Lung (tissue), 12 donors: ENCODE measurements around the gene NT5M. TPM values are rescaled to one million over a fixed set of nuclear protein-coding genes. Genes with fewer than 3 reads are reported as not detected.

ENCODE experiments used
- ATAC-seq: fragments of 200-7000 bp; cut with Tn5 transposase; one replicate; pipeline ENCODE4 v1.9.1; 2020; ENCODE audit warnings: moderate number of reproducible peaks; ENCODE audit not compliant: insufficient read depth, low FRiP score
- DNase-seq, 3 donors: peaks; one replicate each; pipeline ENCODE4 v3.0.0-alpha.2; 2013 to 2017
- H3K27ac ChIP-seq, 2 donors: one replicate each; pipeline ENCODE4 v1.5.1; 2013; ENCODE audit warnings: mild to moderate bottlenecking in 2 of 2, moderate library complexity in 2 of 2, control low read depth in 1 of 2, inconsistent platforms in 1 of 2, low read depth in 1 of 2, low read length in 1 of 2
- H3K27me3 ChIP-seq, 3 donors: one replicate each; pipeline ENCODE4 v1.5.1; 2013; ENCODE audit warnings: low read length in 2 of 3; ENCODE audit not compliant: control insufficient read depth in 3 of 3, insufficient read depth in 3 of 3
- H3K36me3 ChIP-seq, 4 donors: one replicate each; pipeline ENCODE4 v1.5.1; 2013; ENCODE audit warnings: low read length in 4 of 4, mild to moderate bottlenecking in 1 of 4, moderate library complexity in 1 of 4; ENCODE audit not compliant: control insufficient read depth in 4 of 4, insufficient read depth in 4 of 4
- H3K4me1 ChIP-seq, 5 donors: one replicate each; pipeline ENCODE4 v1.5.1; 2013; ENCODE audit warnings: low read length in 5 of 5, mild to moderate bottlenecking in 2 of 5, moderate library complexity in 1 of 5; ENCODE audit not compliant: control insufficient read depth in 5 of 5, insufficient read depth in 5 of 5
- H3K4me3 ChIP-seq: one replicate; pipeline ENCODE4 v1.5.1; 2013; ENCODE audit warnings: mild to moderate bottlenecking, control low read depth, moderate library complexity
- H3K9ac ChIP-seq, 2 donors: one replicate each; pipeline ENCODE4 v1.5.1; 2013; ENCODE audit warnings: low read length in 2 of 2, control low read depth in 1 of 2; ENCODE audit not compliant: insufficient read depth in 1 of 2
- H3K9me3 ChIP-seq, 4 donors: one replicate each; pipeline ENCODE4 v1.5.1; 2013; ENCODE audit warnings: low read length in 3 of 4, mild to moderate bottlenecking in 1 of 4, moderate library complexity in 1 of 4; ENCODE audit not compliant: control insufficient read depth in 4 of 4, insufficient read depth in 3 of 4
- CTCF ChIP-seq: IDR thresholded peaks from 2 replicates; pipeline ENCODE4 v1.5.1; 2012; ENCODE audit warnings: mild to moderate bottlenecking; ENCODE audit errors: control extremely low read depth, extremely low read depth
- WGBS, 2 donors: extraction: QIAGEN DNeasy Blood & Tissue Kit; methylation state at CpG; one replicate each; pipeline ENCODE4 v1.1.7; 2013; 5-methylcytosine and 5-hydroxymethylcytosine counted together
- polyA plus RNA-seq, 2 donors: library from polyadenylated mRNA; stranded (reverse); fragments of 200-250 nt; gene quantifications; one replicate each; pipeline ENCODE4 v1.2.1, GENCODE V29; 2013
- total RNA-seq, 2 donors: library from RNA; depleted of rRNA in 1 of 2; stranded (reverse); fragments of >200 nt in 1 of 2; gene quantifications; one replicate each; pipeline ENCODE4 v1.2.1, GENCODE V29; 2014 to 2021
- donor health status: control.
- donor health status: control.
- donor health status: Bipolar disorder and iron deficiency.
- donor health status: healthy.
- donor health status: DM: yes; HTN: yes; CAD: no.

NT5M gene
- total and polyA plus RNA-seq, 4 donors, result 1.7 to 2.8 (median 2.1) TPM

- no peaks in the 10 kb centered on the region for H3K9me3 ChIP-seq
- no peak overlapping the region for H3K27ac ChIP-seq
- H3K36me3 ChIP-seq, result no peaks in the 10 kb centered on the region
- no peaks in the 10 kb centered on the region for H3K27me3 ChIP-seq
- H3K4me1 ChIP-seq, result peaks cover 0 to 26% (median 10%) of the 10 kb centered on the region in 5 donors
- WGBS, 2 donors, result 85 to 91% methylated on average over 7 of the region's 7 CpGs
- ATAC-seq (no peak), DNase-seq (no peak)
- no peak for TF ChIP-seq CTCF
- no peak overlapping the region for H3K4me3 ChIP-seq
- H3K9ac ChIP-seq, result no peak overlapping the region
Observed at GRCh38 chr17:17387017-17387497, 83.9 kb downstream of the NT5M start.

- no peak overlapping the region for H3K4me3 ChIP-seq
- no peaks in the 10 kb centered on the region for H3K9me3 ChIP-seq
- no peak overlapping the region for H3K9ac ChIP-seq
- H3K27me3 ChIP-seq, result no peaks in the 10 kb centered on the region
- DNase-seq, result peak in 2 of 3 donors; percentile 38 to 53
- TF ChIP-seq CTCF, result peak; percentile 5
- H3K4me1 ChIP-seq, result peaks cover 0 to 26% (median 10%) of the 10 kb centered on the region in 5 donors
- H3K36me3 ChIP-seq, result no peaks in the 10 kb centered on the region
- H3K27ac ChIP-seq, result no peak overlapping the region
- 70 to 73% methylated on average over 15 of the region's 15 CpGs for WGBS, 2 donors
- peak; percentile 47 for ATAC-seq
Observed at GRCh38 chr17:17387498-17388362, 84.6 kb downstream of the NT5M start.

DNA sequence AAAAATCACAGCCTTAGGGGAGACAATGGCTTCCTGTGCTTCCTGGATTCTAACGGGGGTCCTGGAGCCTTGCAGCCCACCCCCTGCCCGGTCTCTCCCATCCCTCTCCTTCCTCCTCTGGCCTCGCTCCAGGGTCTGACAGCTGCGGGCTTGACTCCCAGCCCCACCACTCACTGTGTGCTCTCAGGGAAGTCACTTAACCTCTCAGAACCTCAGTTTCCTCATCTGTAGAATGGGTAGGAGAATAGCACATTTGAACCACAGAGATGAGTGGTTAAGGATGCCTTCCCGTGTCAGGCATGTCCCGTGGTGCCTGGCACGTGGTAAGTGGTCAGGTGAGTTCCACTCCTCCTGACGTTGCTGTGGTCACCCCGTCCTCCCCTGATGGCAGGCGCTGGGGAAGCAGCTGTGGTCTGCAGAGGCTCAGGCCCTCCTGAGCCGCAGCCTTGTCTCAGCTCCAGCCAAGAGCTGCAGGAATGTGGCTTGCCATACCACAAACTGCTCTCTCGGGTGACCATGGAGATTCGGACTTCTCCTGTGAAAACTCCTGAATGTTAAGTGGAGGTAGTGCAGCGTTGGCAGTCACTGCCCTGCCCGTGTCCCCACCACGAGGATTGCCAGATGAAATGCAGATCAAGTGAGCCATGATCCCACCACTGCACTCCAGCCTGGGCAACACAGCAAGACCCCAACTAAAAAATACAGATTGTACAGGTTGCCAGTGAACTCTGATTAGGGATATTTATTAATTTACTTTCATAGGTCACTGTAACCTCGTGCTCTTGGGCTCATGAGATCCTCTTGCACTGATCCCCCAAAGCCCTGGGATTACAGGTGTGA is 85.7 kb downstream of the NT5M start:
- no peak for TF ChIP-seq CTCF
- peak; percentile 39 for ATAC-seq
- Histone ChIP-seq H3K27me3 (no peaks in the 10 kb centered on the region), H3K9ac (no peak overlapping the region), H3K27ac (no peak overlapping the region), H3K36me3 (no peaks in the 10 kb centered on the region), H3K4me3 (no peak overlapping the region), H3K4me1 (peaks cover 0 to 26% (median 10%) of the 10 kb centered on the region in 5 donors), H3K9me3 (no peaks in the 10 kb centered on the region)
- WGBS, 2 donors, result 74 to 75% methylated on average over 17 of the region's 17 CpGs
- no peak for DNase-seq
